IMR-90 (cell line): ENCODE measurements around the gene IL1RAPL1. TPM values are rescaled to one million over a fixed set of nuclear protein-coding genes. Genes with fewer than 3 reads are reported as not detected.

Source experiments
- ATAC-seq: fragments of 200-7000 bp; cut with Tn5 transposase; 2 replicates; pipeline ENCODE4 v1.9.1; 2020; ENCODE audit warnings: low read depth, mild to moderate bottlenecking, moderate library complexity
- BruUV-seq: library from RNA; stranded (reverse); fragments of 400-500 nt; replicated peaks from 2 replicates; lab custom pipeline; 2021; lab: Mats Ljungman, UMichigan
- CTCF ChIA-PET: fragments of 300-600 bp; formaldehyde crosslinking; extraction: SDS; loops from one replicate; lab custom pipeline; 2021; ENCODE audit warnings: antibody characterized with exemption; lab: Yijun Ruan, JAX
- POLR2A ChIA-PET: fragments of 300-600 bp; sonication (Branson Sonifier 250); formaldehyde crosslinking; loops from one replicate; lab custom pipeline; 2022; ENCODE audit warnings: antibody characterized with exemption; ENCODE audit not compliant: unreplicated experiment; lab: Charles Lee
- DNase-seq: peaks from one replicate; pipeline ENCODE4 v3.0.0; 2013
- H2AFZ ChIP-seq: replicated peaks from 2 replicates; pipeline ENCODE3; 2013; ENCODE audit warnings: low read length, mild to moderate bottlenecking; ENCODE audit not compliant: poor library complexity
- H2AK5ac ChIP-seq: 2 replicates; pipeline ENCODE4 v1.6.1; 2013; ENCODE audit warnings: low read depth, low read length, inconsistent platforms
- H2AK9ac ChIP-seq: replicated peaks from 2 replicates; pipeline ENCODE3; 2013; ENCODE audit warnings: mild to moderate bottlenecking, low read depth, low read length, moderate library complexity; ENCODE audit not compliant: poor library complexity
- H2BK120ac ChIP-seq: 2 replicates; pipeline ENCODE4 v1.6.1; 2013; ENCODE audit warnings: low read depth, low read length, inconsistent platforms
- H2BK15ac ChIP-seq: 3 replicates; pipeline ENCODE4 v1.6.1; 2013; ENCODE audit warnings: low read depth, low read length, inconsistent platforms
- H2BK20ac ChIP-seq: 2 replicates; pipeline ENCODE4 v1.6.1; 2013; ENCODE audit warnings: low read depth, mild to moderate bottlenecking, inconsistent platforms, low read length, moderate library complexity
- H2BK5ac ChIP-seq: 2 replicates; pipeline ENCODE4 v1.6.1; 2013; ENCODE audit warnings: mild to moderate bottlenecking, low read depth, low read length, inconsistent platforms; ENCODE audit not compliant: poor library complexity, severe bottlenecking
- H3K14ac ChIP-seq: replicated peaks from 2 replicates; pipeline ENCODE4 v1.6.1; 2013; ENCODE audit warnings: low read depth, low read length, inconsistent platforms
- H3K18ac ChIP-seq: 2 replicates; pipeline ENCODE4 v1.6.1; 2013; ENCODE audit warnings: low read depth, low read length, control low read depth
- H3K23ac ChIP-seq: 2 replicates; pipeline ENCODE4 v1.6.1; 2013; ENCODE audit warnings: low read depth, low read length, inconsistent platforms
- H3K27ac ChIP-seq: 2 replicates; pipeline ENCODE4 v1.5.1; 2013; ENCODE audit warnings: mild to moderate bottlenecking, control low read depth, low read length; ENCODE audit not compliant: insufficient read depth
- H3K27me3 ChIP-seq: 2 replicates; pipeline ENCODE4 v1.6.1; 2013; ENCODE audit warnings: low read length; ENCODE audit not compliant: control insufficient read depth, insufficient read depth
- H3K36me3 ChIP-seq: 2 replicates; pipeline ENCODE4 v1.6.1; 2013; ENCODE audit warnings: low read length, mixed read lengths; ENCODE audit not compliant: control insufficient read depth, insufficient read depth
- H3K4ac ChIP-seq: 2 replicates; pipeline ENCODE4 v1.6.1; 2013; ENCODE audit warnings: low read depth, low read length, inconsistent platforms
- H3K4me1 ChIP-seq: 2 replicates; pipeline ENCODE4 v1.6.1; 2013; ENCODE audit warnings: low read length, mixed read lengths; ENCODE audit not compliant: control insufficient read depth, insufficient read depth
- H3K4me2 ChIP-seq: 2 replicates; pipeline ENCODE4 v1.6.1; 2013; ENCODE audit warnings: low read depth, mild to moderate bottlenecking, control low read depth, low read length, moderate library complexity
- H3K4me3 ChIP-seq: 2 replicates; pipeline ENCODE4 v1.5.1; 2013; ENCODE audit warnings: low read depth, mild to moderate bottlenecking, control low read depth, low read length, moderate library complexity; ENCODE audit not compliant: insufficient read depth
- H3K56ac ChIP-seq: 2 replicates; pipeline ENCODE4 v1.6.1; 2013; ENCODE audit warnings: low read length, inconsistent platforms; ENCODE audit not compliant: insufficient read depth; ENCODE audit errors: extremely low read depth
- H3K79me1 ChIP-seq, 2 experiments: 2 replicates each; pipeline ENCODE4 v1.6.1; 2013; ENCODE audit warnings: low read length in 2 of 2, inconsistent platforms in 1 of 2, low read depth in 1 of 2
- H3K9ac ChIP-seq: 2 replicates; pipeline ENCODE4 v1.6.1; 2013; ENCODE audit warnings: low read depth, low read length, control low read depth
- H3K9me1 ChIP-seq: 2 replicates; pipeline ENCODE4 v1.6.1; 2013; ENCODE audit warnings: low read length, inconsistent platforms; ENCODE audit not compliant: insufficient read depth
- H3K9me3 ChIP-seq: 2 replicates; pipeline ENCODE4 v1.6.1; 2013; ENCODE audit warnings: low read length; ENCODE audit not compliant: control insufficient read depth, insufficient read depth
- H4K20me1 ChIP-seq: 2 replicates; pipeline ENCODE4 v1.6.1; 2013; ENCODE audit warnings: low read length, inconsistent platforms; ENCODE audit not compliant: insufficient read depth
- H4K5ac ChIP-seq: 2 replicates; pipeline ENCODE4 v1.6.1; 2013; ENCODE audit warnings: mild to moderate bottlenecking, low read depth, low read length, control low read depth
- H4K8ac ChIP-seq, 2 experiments: 2 replicates each; pipeline ENCODE4 v1.6.1; 2013; ENCODE audit warnings: low read depth in 2 of 2, low read length in 2 of 2, control low read depth in 1 of 2, inconsistent platforms in 1 of 2
- H4K91ac ChIP-seq: 2 replicates; pipeline ENCODE4 v1.6.1; 2013; ENCODE audit warnings: low read depth, low read length, inconsistent platforms; ENCODE audit not compliant: insufficient read depth
- BHLHE40 ChIP-seq: fragments of 150-350 bp; IDR thresholded peaks from 2 replicates; pipeline ENCODE4 v1.6.1; 2016; ENCODE audit warnings: mild to moderate bottlenecking, low read depth, low read length
- CEBPB ChIP-seq: IDR thresholded peaks from 2 replicates; pipeline ENCODE4 v1.6.1; 2012; ENCODE audit warnings: low read depth, low read length, improper control_type of control experiment
- CHD1 ChIP-seq: IDR thresholded peaks from 2 replicates; pipeline ENCODE4 v1.6.1; 2012; ENCODE audit warnings: low read depth, low read length, improper control_type of control experiment
- MAFK ChIP-seq: IDR thresholded peaks from 2 replicates; pipeline ENCODE4 v1.6.1; 2012; ENCODE audit warnings: low read depth, low read length, improper control_type of control experiment
- MAZ ChIP-seq: IDR thresholded peaks from 2 replicates; pipeline ENCODE4 v1.6.1; 2012; ENCODE audit warnings: low read depth, mild to moderate bottlenecking, low read length, improper control_type of control experiment, moderate library complexity, borderline replicate concordance
- MXI1 ChIP-seq: IDR thresholded peaks from 2 replicates; pipeline ENCODE4 v1.6.1; 2012; ENCODE audit warnings: low read depth, mild to moderate bottlenecking, low read length, moderate library complexity, borderline replicate concordance
- NFE2L2 ChIP-seq: fragments of 150-350 bp; IDR thresholded peaks from 2 replicates; pipeline ENCODE4 v1.6.1; 2016; ENCODE audit warnings: low read depth, mild to moderate bottlenecking, low read length
- POLR2A ChIP-seq: IDR thresholded peaks from 2 replicates; pipeline ENCODE4 v1.6.1; 2012; ENCODE audit warnings: mild to moderate bottlenecking, low read depth, low read length
- RAD21 ChIP-seq: IDR thresholded peaks from 2 replicates; pipeline ENCODE4 v1.6.1; 2012; ENCODE audit warnings: low read length, improper control_type of control experiment
- RCOR1 ChIP-seq: IDR thresholded peaks from 2 replicates; pipeline ENCODE4 v1.6.1; 2012; ENCODE audit warnings: mild to moderate bottlenecking, low read length, improper control_type of control experiment; ENCODE audit not compliant: insufficient replicate concordance
- RFX5 ChIP-seq: IDR thresholded peaks from 2 replicates; pipeline ENCODE4 v1.8.0; 2012; ENCODE audit warnings: low read depth, mild to moderate bottlenecking, low read length, moderate library complexity
- SMC3 ChIP-seq: fragments of 150-350 bp; IDR thresholded peaks from 2 replicates; pipeline ENCODE4 v1.6.1; 2016; ENCODE audit warnings: low read depth, mild to moderate bottlenecking, antibody characterized with exemption, low read length, moderate library complexity
- WGBS, 2 experiments: methylation state at CpG; one replicate each; pipeline versions ENCODE4 v1.1.5 to v1.1.7; 2013; ENCODE audit warnings: missing lambda C conversion rate in 2 of 2; ENCODE audit not compliant: insufficient read length in 1 of 2; ENCODE audit errors: extremely low coverage in 2 of 2; 5-methylcytosine and 5-hydroxymethylcytosine counted together
- dilution Hi-C: fragments of 300-500 bp; cut with HindIII; formaldehyde crosslinking; loops from one replicate; pipeline ENCODE4 v1.14.3; 2018; ENCODE audit warnings: low sequenced_read_pairs; ENCODE audit not compliant: unreplicated experiment
- in situ Hi-C: fragments of 300-500 bp; cut with MboI; formaldehyde crosslinking; loops from 3 replicates; pipeline ENCODE4 v1.14.3; 2019; ENCODE audit warnings: low sequenced_read_pairs, inconsistent platforms, mixed read lengths
- intact Hi-C: fragments of 100-400 bp; cut with micrococcal nuclease; formaldehyde crosslinking; loops from 2 replicates; pipeline ENCODE4 v1.10.0; 2022
- polyA plus RNA-seq, 3 experiments: library from polyadenylated mRNA; depleted of rRNA; stranded (reverse); fragments of >200 nt; gene quantifications; 2 replicates each; pipeline ENCODE4 v1.2.3, GENCODE V29; 2012; ENCODE audit warnings: low replicate concordance in 1 of 3
- total RNA-seq: library from RNA; depleted of rRNA; stranded (reverse); fragments of >200 nt; gene quantifications from 2 replicates; pipeline ENCODE4 v1.2.3, GENCODE V29; 2012
- TF ChIP-seq, protein P1 (sequence below): conservative IDR thresholded peaks from 2 replicates; pipeline ENCODE4 v1.5.1; 2012; ENCODE audit warnings: mild to moderate bottlenecking, low read depth, low read length, improper control_type of control experiment
- TF ChIP-seq, protein P2 (sequence below): fragments of 150-350 bp; IDR thresholded peaks from 2 replicates; pipeline ENCODE4 v1.6.1; 2016; ENCODE audit warnings: low read depth, mild to moderate bottlenecking, low read length, moderate library complexity, borderline replicate concordance
- TF ChIP-seq, protein P3 (sequence below): fragments of 150-350 bp; IDR thresholded peaks from 2 replicates; pipeline ENCODE4 v1.6.1; 2017; ENCODE audit warnings: mild to moderate bottlenecking, antibody characterized with exemption, low read length, low read depth

Gene IL1RAPL1
- total and polyA plus RNA-seq, 2 of the 4 experiments (the other 2 are of a cell fraction), result 1.5 to 9.0 TPM

DNA sequence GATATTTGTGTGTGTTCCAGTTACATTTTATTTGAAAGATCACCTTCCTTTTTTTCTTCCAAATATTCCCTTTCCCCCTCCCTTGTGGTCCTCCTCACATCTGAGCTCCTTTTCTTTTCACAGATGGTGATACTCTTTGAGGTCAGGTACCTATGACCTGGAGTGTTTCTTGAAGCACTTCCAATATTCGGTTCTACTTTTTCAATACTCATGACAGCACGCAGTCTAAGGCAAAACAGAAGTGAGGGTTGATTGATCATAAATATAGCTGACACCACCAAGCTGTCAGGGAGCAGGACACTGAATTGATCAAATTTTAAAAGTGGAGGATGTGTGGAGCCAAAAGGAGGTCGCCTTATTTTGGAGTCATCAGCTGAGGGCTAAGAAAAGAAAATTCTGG is 1293.7 kb downstream of the IL1RAPL1 start:
- H3K36me3 ChIP-seq, result no peaks in the 10 kb centered on the region
- H4K5ac ChIP-seq, result no peak overlapping the region
- H3K56ac ChIP-seq, result no peak overlapping the region
- H3K9me3 ChIP-seq, result no peaks in the 10 kb centered on the region
- no peak overlapping the region for H2BK15ac ChIP-seq
- H3K4me3 ChIP-seq, result no peak overlapping the region
- no peak overlapping the region for H3K4me2 ChIP-seq
- H3K9ac ChIP-seq, result no peak overlapping the region
- H3K27ac ChIP-seq, result no peak overlapping the region
- H2AFZ ChIP-seq, result no peak overlapping the region
- H3K4me1 ChIP-seq, result no peaks in the 10 kb centered on the region
- TF ChIP-seq MXI1 (no peak), CHD1 (no peak), POLR2A (no peak), RFX5 (no peak), BHLHE40 (no peak), SMC3 (no peak), MAZ (no peak), RAD21 (no peak), RCOR1 (no peak), CEBPB (no peak), NFE2L2 (no peak), MAFK (no peak)
- TF ChIP-seq, protein P1, sequence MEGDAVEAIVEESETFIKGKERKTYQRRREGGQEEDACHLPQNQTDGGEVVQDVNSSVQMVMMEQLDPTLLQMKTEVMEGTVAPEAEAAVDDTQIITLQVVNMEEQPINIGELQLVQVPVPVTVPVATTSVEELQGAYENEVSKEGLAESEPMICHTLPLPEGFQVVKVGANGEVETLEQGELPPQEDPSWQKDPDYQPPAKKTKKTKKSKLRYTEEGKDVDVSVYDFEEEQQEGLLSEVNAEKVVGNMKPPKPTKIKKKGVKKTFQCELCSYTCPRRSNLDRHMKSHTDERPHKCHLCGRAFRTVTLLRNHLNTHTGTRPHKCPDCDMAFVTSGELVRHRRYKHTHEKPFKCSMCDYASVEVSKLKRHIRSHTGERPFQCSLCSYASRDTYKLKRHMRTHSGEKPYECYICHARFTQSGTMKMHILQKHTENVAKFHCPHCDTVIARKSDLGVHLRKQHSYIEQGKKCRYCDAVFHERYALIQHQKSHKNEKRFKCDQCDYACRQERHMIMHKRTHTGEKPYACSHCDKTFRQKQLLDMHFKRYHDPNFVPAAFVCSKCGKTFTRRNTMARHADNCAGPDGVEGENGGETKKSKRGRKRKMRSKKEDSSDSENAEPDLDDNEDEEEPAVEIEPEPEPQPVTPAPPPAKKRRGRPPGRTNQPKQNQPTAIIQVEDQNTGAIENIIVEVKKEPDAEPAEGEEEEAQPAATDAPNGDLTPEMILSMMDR, result no peak
- TF ChIP-seq, protein P2, sequence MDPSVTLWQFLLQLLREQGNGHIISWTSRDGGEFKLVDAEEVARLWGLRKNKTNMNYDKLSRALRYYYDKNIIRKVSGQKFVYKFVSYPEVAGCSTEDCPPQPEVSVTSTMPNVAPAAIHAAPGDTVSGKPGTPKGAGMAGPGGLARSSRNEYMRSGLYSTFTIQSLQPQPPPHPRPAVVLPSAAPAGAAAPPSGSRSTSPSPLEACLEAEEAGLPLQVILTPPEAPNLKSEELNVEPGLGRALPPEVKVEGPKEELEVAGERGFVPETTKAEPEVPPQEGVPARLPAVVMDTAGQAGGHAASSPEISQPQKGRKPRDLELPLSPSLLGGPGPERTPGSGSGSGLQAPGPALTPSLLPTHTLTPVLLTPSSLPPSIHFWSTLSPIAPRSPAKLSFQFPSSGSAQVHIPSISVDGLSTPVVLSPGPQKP, result no peak
- TF ChIP-seq, protein P3, sequence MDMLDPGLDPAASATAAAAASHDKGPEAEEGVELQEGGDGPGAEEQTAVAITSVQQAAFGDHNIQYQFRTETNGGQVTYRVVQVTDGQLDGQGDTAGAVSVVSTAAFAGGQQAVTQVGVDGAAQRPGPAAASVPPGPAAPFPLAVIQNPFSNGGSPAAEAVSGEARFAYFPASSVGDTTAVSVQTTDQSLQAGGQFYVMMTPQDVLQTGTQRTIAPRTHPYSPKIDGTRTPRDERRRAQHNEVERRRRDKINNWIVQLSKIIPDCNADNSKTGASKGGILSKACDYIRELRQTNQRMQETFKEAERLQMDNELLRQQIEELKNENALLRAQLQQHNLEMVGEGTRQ, result no peak
- WGBS, 2 experiments, result 60% methylated on average over 1 of the region's 3 CpGs; no CpG with 5 or more reads in 1 of the 2 experiments
- DNase-seq (no peak), ATAC-seq (no peak)
- H3K27me3 ChIP-seq, result no peaks in the 10 kb centered on the region; the same call in 1 of the 2 replicates
- intact Hi-C loops, result no loop called here
- H2BK5ac ChIP-seq, result no peak overlapping the region
- in situ Hi-C loops, result no loop called here
- H3K18ac ChIP-seq, result no peak overlapping the region
- H3K4ac ChIP-seq, result no peak overlapping the region
- H2AK9ac ChIP-seq, result no peak overlapping the region
- no TSS peak for BruUV-seq
- CTCF ChIA-PET, result no interaction called here
- no peak overlapping the region for H4K91ac ChIP-seq
- POLR2A ChIA-PET, result no interaction called here
- 0 out of 2 replicates have a peak overlapping the region, but pooled peaks have one; percentile 21 for H3K14ac ChIP-seq
- dilution Hi-C loops, result no loop called here
- no peak overlapping the region for H2BK20ac ChIP-seq
- no peaks in the 10 kb centered on the region for H4K20me1 ChIP-seq
- no peaks in the 10 kb centered on the region for H3K79me1 ChIP-seq
- no peaks in the 10 kb centered on the region for H3K9me1 ChIP-seq
- H2AK5ac ChIP-seq, result no peak overlapping the region
- no peak overlapping the region for H3K23ac ChIP-seq
- no peak overlapping the region for H4K8ac ChIP-seq
- no peak overlapping the region for H2BK120ac ChIP-seq
